HG03558 (cell line): ENCODE results near the gene MOB1A.
A peak's percentile ranks its signal among the peaks of the same experiment; 100 is the strongest.
"Not testable (repeated sequence)": the region's sequence is repeated elsewhere in the genome, so short reads cannot be mapped to it uniquely, and the experiment has no call there.

Experiments
- ATAC-seq: cut with Tn5 transposase; IDR thresholded peaks from one replicate; pipeline ENCODE4 v1.9.1; 2021; ENCODE audit warnings: moderate number of reproducible peaks; ENCODE audit not compliant: unreplicated experiment; ENCODE audit errors: extremely low read depth

Gene MOB1A

DNA sequence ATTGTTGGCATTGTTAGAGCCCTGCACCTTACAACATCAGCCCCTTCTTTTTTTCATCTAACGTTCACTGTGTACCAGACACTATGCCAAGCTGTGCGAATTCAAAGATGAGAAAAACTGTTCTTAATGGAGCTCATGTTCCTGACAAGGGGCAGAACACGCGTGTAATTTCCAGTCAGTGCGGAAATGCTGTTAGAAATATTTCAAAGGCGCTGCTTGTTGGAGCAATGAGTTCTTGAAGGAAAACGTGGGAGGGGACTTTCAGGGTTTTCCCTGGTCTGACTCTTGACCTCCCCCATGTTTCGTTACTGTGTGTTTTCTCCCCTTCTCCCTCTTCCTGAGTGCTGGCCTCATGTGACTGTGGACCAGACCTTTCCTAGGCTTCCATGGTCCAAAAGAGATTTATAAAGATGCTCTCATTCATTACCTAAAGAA, 21.2 kb upstream of the MOB1A start:
- no peak for ATAC-seq

DNA sequence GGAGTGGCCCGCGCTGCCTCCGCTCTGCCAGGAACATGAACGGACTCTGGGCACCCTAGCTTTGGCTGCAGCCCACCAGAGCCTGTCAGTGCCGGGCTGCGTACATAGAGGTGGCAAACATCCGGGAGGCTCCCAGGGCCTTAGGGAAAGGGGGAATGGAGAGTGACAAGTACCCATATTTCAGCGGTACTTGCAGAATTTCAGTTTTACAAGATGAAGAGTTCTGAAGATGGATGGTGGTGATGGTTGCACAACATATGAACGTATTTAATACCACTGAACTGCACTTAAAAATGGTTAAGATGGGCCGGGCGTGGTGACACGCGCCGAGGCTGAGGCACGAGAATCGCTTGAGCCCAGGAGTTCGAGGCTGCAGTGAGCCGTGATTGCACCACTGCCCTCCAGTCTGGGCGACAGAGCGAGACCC, 20.6 kb upstream of the MOB1A start:
- no peak for ATAC-seq

DNA sequence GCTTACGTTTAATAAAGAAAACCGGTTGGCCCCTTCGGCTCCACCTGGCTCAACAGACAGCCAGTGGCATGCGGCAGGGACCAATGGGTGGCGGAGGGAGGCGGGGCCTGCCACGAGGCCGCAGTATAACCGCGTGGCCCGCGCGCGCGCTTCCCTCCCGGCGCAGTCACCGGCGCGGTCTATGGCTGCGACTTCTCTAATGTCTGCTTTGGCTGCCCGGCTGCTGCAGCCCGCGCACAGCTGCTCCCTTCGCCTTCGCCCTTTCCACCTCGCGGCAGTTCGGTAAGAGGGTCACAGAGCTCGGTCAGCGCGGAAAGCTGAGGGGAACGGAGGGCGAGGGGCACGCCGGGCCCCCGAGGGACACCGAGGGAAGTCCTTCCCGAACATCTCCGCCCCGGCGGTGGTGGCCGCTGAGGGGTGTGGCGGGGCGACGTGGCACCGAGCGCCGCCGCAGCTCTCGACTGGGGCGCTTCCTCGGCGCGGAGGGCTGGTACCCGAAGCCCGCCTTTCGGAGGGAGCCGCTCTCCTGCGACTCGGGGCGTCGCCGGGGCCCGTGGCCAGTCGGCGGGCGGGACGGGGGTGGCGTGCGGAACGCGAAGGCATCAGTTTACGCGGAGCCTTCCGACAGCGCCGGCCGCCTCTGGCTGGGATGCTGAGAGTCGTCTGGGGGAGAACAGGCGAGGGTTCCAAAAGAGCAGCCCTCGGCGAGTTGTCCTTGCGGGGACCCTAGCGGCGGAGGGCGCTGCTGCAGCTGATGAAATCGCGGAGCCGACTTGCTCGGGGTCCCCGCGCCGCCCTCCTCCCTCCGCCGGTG, 20.0 kb upstream of the MOB1A start, which contains the start of gene MTHFD2:
Gene MTHFD2 (plus strand): TSS at position 155 of the 814 bp plus-strand sequence. CDS start 27 bp downstream, at position 182.
- peak; percentile 67 for ATAC-seq

DNA sequence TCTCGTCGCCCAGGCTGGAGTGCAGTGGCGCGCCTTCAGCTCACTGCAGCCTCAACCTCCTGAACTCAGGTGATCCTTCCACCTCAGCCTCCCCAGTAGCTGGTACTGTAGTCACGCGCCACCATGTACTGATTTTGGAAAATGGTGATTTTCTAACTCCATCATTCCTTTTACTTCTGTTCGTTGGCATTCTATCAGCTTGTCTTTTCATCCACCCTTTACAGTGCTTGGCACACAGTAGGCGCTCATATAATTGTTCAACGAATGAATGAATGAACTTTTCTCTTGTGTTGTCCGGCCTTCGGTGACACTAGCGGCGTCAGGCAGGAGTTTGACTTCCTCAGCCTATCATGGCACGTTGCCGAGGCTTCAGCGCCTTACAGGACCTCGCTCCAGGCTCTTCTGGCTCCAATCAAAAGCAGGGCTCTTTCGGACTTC, 19.4 kb upstream of the MOB1A start:
- ATAC-seq, result no peak

DNA sequence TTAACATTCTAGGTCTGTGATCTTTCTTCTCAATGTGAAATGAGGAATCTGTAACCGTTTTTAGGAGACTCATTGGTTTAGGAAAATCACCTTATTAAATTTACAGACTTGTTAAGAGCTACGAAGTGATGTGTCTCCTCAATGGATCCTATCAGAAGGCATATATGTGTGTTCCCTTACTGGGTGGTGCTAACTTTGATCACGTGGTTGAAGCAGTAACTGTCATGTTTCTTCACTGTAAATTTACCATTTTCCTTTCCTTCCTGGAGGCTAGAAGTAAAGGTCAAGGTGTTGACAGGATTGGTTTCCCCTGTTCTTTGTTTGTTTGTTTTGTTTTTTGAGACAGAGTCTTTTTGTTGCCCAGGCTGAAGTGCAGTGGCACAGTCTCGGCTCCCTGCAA, 18.4 kb upstream of the MOB1A start:
- no peak for ATAC-seq

DNA sequence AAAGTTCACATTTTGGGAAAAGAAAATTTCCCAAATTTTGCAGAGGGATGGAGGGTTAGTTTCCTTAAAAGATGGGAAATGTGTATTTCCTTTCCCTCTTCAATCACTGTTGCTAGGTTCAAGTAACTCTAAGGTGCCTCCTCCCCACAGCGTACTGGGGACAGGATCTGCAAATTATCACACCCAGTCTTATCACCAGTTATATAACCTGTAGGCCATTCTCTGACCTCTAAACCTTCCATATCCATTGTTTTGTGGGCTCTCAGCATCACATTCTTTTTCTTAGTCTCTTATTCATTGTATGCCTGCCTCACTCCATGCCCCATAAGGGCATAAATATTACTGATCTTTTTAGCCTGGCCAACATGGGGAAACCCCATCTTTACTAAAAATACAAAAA, 16.1 kb upstream of the MOB1A start:
- ATAC-seq, result no peak

DNA sequence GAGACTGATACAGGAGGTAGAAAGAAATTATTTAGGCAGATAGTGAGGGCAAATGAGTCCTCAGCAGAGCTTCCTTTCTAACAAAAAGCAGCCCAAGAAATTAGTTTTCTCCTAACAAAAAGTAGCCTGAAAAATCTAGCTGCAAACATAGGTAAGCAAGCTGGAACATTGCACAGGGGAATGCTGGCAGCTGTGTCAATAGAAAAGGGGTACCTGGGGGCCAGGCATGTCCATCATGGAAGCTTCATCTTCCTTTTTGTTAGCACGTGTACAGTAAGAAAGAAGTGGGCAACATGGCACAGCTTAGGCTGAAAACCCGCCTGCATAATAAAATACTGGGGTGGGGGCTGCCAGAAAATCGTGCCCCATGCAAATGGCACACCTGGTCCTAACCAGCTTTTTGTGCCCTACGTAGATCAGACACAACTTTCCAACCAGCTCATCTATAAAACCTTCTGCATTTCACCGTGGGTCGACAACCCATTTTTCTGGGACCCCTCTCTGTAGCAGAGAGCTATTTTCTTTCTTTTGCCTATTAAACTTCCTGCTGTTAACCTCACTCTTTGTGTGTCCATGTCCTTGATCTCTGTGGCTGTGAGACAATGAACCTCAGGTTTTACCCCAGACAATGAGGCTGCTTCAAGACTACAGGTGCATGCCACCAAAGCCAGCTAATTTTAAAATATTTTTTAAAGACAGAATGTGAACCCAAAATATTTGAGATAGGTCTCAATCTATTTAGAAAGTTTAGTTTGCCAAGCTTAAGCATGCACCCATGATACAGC, 13.1 kb upstream of the MOB1A start:
- no peak for ATAC-seq

DNA sequence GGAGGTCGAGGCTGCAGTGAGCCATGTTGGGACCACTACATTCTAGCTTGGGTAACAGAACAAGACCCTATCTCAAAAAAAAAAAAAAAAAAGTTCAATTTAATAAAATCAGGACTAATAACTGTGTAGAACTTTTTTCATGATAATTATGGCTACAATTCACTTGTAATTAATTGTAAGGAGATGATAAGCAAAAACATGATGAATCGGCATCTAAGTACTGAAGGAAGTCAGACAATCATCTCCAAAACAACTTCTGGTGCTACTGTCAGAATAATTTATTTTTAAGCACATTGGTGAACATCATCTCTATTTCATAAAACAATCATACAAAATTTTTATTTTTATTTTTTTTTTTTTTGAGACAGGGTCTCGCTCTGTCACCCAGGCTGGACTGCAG, 10.0 kb upstream of the MOB1A start:
- ATAC-seq, result no peak

DNA sequence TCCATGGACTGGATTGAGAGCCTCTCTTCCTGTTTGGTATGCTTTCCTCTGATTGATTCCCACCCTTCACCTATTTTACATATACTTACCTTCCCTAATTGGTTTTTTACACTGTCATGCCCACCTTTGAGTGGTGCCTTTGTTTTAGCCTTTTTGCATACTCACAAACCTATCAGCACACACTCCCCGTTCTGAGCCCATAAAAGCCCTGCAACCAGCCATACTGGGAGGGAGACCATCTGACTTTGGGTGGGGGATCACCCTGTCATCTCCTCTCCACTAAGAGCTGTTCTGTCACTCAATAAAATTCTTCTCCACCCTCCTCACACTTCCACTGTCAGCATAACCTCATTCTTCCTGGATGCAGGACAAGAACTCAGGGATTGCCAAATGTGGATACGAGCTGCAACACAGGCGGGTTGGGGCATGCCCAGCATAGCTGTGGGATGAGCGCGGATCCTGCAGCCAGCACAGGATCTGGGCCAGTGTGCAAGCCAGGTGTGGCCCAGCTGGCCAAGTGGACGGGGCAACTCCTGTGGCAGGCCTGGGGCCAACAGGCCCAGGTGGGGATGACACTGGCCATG, 9.4 kb upstream of the MOB1A start:
- ATAC-seq, result no peak

DNA sequence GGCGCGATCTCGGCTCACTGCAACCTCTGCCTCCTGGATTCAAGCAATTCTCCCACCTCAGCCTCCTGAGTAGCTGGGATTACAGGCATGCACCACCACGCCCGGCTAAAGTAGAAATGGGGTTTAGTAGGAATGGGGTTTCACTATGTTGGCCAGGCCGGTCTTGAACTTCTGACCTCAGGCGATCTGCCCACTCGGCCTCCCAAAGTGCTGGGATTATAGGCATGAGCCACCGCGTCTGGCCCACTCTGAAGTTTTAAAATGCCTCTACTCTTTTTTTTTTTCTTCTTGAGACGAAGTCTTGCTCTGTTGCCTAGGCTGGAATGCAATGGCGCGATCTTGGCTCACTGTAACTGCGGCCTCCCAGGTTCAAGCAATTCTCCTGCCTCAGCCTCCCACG, 8.0 kb upstream of the MOB1A start:
- ATAC-seq, result not testable (repeated sequence)

DNA sequence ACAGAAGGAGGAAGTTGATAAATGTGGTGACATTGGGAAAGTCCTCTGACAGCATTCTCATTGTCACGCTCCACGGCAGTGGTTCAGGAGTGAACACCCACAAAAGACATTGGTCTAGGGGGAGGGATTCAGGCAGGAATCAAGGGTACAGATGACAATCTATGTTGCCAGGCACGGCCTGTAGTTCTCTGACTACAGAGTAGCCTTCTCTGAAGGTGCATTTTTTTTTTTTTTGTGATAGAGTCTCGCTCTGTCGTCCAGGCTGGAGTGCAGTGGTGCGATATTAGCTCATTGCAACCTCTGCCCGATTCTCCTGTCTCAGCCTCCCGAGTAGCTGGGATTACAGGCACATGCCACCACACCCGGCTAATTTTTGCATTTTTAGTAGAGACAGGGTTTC, 7.4 kb upstream of the MOB1A start:
- peak; percentile 48 for ATAC-seq

DNA sequence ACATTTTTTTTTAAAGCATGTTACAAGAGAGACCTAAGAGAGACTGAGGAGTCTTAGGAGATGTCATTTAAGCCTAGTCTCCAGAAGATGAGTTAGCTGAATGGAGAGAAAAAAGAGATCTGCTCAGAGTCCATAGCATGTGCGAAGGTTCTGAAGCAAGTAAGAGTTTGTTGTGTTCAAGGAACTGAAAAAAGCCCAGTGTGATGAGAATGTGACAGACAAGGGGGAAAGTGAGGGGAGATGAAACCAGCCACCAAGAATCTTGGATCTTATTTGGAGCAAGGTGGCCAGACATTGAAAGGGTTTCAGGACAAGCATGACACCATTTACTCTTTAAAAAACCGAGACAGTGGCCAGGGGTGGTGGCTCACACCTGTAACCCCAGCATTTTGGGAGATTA, 5.2 kb upstream of the MOB1A start:
- no peak for ATAC-seq

DNA sequence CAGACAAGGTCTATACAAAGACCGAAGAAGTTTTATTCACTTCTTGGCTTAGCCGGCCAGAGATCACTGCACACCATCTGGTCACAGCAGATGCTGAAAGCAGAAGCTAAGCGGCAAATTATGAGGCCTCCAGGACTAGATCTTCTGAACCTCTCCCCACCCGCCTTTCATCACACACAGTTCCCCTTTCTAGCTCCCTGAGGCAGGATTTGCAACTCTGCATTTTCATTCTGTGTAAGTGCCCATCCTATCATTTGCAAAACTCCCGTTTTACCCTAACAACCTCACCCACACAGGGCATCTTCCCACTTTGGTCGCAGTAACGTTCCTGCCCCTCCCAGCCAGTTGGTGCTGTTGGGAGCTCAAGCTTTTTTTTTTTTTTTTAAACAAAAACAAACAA, 3.1 kb upstream of the MOB1A start:
- no peak for ATAC-seq

DNA sequence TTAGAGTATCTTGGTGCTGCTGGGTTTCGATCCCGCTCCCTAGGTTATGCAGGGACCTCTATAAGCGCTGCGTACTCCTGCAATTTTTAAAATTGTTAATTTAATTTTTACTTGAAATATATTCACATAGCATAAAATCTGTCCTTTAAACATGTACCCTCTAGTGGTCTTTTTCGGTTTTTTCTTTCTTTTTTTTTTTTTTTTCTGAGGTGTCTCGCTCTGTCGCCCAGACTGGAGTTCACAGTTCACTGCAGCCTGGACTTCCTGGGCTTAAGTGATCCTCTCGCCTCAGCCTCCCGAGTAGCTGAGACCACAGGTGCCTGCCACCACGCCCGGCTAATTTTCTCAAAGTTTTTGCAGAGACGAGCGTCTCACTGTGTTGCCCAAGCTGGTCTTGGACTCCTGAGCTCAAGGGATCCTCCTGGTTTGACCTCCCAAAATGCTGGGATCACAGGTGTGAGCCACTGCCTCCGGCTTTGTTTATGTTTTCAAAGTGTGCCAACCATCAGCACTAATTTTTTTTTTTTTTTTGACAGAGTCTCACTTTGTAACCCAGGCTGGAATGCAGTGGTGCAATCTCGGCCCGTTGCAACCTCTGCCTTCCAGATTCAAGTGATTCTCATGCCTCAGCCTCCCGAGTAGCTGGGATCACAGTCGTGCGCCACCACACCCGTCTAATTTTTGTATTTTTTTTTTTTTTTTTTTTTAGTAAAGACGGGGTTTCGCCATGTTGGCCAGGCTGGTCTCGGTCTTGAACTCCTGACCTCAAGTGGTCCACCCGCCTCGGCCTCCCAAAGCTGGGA, 585 bp upstream of the MOB1A start:
- ATAC-seq, result no peak

DNA sequence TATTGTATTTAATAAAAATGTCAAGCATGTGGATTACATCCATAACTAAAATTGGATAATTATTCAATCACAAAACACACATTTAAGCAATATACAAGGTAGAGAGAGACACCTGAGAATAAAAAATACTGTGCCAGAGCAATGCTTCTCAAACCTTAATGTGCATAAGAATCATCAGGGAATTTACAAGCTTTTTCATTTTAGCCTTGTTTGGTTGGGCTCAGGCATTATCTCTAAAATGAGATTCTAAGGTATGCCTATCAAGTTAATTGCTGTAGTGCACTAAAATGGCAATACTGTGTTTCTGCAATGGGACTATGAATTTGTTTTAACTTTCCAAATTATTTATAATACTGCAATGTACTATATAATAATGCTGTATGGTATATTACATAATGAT, 983 bp downstream of the MOB1A start:
- no peak for ATAC-seq

DNA sequence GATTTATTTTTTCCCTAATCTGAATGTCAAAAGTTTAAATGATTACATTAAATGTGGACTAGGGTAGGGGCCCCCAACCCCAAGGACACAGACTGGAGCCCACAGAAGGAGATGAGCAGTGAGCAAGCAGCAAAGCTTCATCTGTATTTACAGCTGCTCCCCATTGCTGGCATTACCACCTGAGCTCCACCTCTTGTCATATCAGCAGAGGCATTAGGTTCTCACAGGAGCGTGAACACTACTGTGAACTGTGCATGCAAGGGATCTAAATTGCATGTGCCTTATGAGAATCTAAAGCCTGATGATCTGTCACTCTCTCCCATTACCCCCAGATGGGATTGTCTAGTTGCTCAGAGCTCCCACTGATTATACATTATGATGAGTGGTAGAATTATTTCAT, 3.8 kb downstream of the MOB1A start:
- ATAC-seq, result no peak

DNA sequence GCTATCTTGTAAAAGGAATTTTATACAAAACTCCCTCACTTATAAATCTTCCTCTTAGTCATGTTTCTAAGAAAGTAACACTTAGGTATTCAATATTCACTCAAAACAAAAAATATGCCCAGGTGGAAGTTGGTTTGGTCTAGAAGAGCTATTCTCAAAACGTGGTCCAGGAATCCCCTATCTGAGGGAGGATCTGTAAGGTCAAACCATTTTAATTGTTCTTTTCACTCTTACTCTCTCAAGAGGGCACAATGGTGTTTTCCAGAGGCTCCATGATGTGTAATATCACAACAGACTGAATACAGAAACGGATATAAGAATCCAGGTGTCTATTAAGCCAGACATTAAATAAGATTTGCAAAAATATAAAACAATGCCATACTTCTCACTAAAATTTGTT, 9.9 kb downstream of the MOB1A start:
- ATAC-seq, result no peak

DNA sequence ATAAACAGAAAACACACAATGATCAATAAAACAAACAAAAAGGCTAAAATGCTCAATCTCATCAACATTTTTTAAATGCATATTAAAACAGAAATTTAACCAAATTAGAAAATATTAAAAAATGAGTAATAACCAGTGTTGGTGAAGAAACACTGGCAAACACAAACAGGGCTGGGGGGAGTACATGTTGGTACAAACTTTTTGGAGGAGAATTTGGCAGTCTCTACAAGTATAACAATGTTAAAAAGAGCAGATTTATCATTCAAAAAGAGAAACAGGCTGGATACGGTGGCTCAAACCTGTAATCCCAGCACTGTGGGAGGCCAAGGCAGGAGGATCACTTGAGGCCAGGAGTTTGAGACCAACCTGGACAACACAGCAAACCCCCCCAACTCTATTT, 13.9 kb downstream of the MOB1A start:
- ATAC-seq, result no peak

DNA sequence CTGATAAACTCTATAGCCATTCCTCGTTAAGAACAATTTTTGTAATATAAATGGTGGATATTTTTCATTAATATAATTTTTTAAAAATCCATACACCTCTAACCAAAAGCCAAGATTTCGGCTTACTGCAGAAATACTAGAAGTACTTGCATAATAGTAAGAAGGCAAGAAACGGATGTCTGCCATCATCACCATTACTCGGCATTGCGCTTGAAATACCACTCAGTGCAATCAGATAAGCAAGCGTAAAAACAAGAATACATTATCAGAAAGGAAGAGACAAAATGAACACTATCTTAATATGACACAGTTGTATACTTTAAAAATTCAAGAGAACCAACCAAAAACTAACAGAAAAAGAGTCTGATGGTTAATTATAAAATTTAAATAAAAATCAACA, 15.7 kb downstream of the MOB1A start:
- no peak for ATAC-seq

DNA sequence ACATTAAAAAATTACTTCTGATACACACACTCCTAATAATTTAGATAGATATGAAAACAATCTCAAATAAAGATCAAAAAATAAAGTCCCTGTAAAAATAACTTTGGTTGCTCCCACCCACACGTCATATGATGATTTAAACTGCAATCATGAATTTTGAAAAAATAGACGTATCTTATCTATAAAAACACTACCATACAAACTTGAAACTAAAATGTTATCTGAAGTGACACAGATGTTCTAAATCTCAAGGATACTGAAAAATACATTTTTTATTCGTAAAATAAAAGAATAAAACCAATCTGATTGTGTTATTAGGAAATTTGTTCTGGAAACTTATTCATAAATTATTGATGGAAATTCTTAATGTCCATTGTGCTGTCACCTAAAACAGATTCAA, 22.8 kb downstream of the MOB1A start:
- no peak for ATAC-seq
